ENCODE measurements around the gene MAGEA2.
"Not testable (repeated sequence)": the region's sequence is repeated elsewhere in the genome, so short reads cannot be mapped to it uniquely, and the experiment has no call there.

The MAGEA2 gene

DNA sequence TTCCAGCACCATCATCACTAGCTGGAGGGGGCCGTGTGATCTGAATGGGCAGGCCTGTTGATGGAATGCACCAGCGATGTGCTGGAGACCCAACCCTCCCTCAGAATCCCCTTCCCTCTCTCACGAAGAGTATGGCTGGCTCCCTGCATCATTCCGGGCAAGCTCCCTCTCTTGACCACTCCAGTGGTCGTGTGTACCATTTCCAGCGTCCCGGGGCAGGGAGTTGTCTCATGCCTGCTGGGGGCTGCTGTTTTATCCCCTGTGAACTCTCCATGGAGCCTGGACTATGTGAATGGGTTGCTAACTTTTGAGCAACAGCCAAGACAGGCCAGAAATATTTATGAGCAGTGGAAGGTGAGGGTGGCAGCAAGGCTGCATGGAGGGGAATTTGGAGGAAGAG, 28.2 kb downstream of the MAGEA2 start:
- Histone ChIP-seq H3K4me1 (ENCODE audit: control insufficient read depth in 1 of 2, insufficient read depth in 1 of 2, low read depth in 1 of 2, low read length in 1 of 2) (no peaks in the 10 kb centered on the region), H3K27ac (no peak overlapping the region), H3K36me3 (no peaks in the 10 kb centered on the region), H3K4me3 (ENCODE audit: low read depth in 1 of 2, low read length in 1 of 2) (no peak overlapping the region), H3K9me3 (no peaks in the 10 kb centered on the region), H3K27me3 (no peaks in the 10 kb centered on the region)
- no peak for TF ChIP-seq CTCF (IDR thresholded peaks at IDR 0.05)

- not testable (repeated sequence) for H3K36me3 ChIP-seq; H3K27me3 ChIP-seq; H3K9me3 ChIP-seq; H3K4me1 ChIP-seq (ENCODE audit: control insufficient read depth in 1 of 2, insufficient read depth in 1 of 2, low read depth in 1 of 2, low read length in 1 of 2); H3K4me3 ChIP-seq (ENCODE audit: low read depth in 1 of 2, low read length in 1 of 2); H3K27ac ChIP-seq
Measured at GRCh38 chrX:152713815-152714787, 39.5 kb downstream of the MAGEA2 start, which contains the start of gene MAGEA2B. TSS of gene MAGEA2B (plus strand) at chrX:152714628. CDS start at chrX:152717107, 2,479 bp downstream.

DNA sequence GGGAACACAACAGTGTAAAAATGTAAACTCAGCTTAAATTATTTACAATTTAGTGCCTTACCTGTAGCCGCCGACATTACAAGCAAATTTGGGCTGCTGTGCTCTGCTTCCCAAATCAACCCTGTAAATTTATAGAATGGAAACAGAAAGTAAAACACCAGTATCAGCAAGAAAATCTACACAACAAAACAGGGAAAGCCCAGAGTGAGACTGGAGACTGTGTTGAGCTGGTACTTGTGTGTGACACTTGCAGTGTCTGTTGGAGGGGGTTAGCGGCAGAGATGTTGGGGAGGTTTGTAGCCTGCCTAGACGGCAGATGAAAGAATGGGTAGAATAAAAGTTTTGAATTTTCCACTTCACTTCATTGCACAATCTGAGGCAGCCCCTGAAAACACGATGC, 40.4 kb downstream of the MAGEA2 start:
- H3K4me1 ChIP-seq (ENCODE audit: control insufficient read depth in 1 of 2, insufficient read depth in 1 of 2, low read depth in 1 of 2, low read length in 1 of 2); H3K27ac ChIP-seq; H3K27me3 ChIP-seq; H3K4me3 ChIP-seq (ENCODE audit: low read depth in 1 of 2, low read length in 1 of 2); H3K9me3 ChIP-seq; H3K36me3 ChIP-seq: not testable (repeated sequence)

- not testable (repeated sequence) for H3K27me3 ChIP-seq; H3K9me3 ChIP-seq; H3K36me3 ChIP-seq; H3K4me3 ChIP-seq (ENCODE audit: low read depth in 1 of 2, low read length in 1 of 2); H3K27ac ChIP-seq; H3K4me1 ChIP-seq (ENCODE audit: control insufficient read depth in 1 of 2, insufficient read depth in 1 of 2, low read depth in 1 of 2, low read length in 1 of 2)
Measured at GRCh38 chrX:152709173-152709572, 44.5 kb downstream of the MAGEA2 start, which contains the start of gene CSAG2. TSS of gene CSAG2 (minus strand) at chrX:152709273. CDS start at chrX:152709112, 161 bp downstream.

DNA sequence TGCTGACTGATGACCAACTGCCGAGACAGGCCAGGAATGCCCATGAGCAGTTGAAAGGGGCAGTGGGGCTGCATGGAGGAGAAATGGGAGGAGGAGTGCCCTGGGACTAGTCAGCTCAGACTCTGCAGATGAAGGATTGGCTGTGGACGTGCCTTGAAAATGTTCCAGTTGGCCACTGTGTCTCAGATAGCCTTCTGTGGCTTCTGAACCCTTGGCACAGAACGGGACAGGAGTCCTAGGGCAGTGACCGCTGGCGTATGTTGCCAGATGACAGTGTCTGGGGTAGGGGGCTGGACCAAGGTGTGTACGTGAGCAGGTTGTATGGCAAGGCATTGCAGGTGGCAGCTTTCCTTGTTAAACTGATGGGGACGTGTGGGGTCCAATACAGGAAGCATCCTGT, 47.1 kb downstream of the MAGEA2 start:
- H3K4me3 ChIP-seq (ENCODE audit: low read depth in 1 of 2, low read length in 1 of 2): not testable (repeated sequence)

DNA sequence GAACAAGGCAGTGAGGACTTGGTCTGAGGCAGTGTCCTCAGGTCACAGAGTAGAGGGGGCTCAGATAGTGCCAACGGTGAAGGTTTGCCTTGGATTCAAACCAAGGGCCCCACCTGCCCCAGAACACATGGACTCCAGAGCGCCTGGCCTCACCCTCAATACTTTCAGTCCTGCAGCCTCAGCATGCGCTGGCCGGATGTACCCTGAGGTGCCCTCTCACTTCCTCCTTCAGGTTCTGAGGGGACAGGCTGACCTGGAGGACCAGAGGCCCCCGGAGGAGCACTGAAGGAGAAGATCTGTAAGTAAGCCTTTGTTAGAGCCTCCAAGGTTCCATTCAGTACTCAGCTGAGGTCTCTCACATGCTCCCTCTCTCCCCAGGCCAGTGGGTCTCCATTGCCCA, 53.3 kb downstream of the MAGEA2 start:
- H3K36me3 ChIP-seq; H3K9me3 ChIP-seq; H3K27me3 ChIP-seq; H3K4me1 ChIP-seq (ENCODE audit: control insufficient read depth in 1 of 2, insufficient read depth in 1 of 2, low read depth in 1 of 2, low read length in 1 of 2); H3K4me3 ChIP-seq (ENCODE audit: low read depth in 1 of 2, low read length in 1 of 2); H3K27ac ChIP-seq: not testable (repeated sequence)

More for the DNA sequence above, 47.1 kb downstream of the MAGEA2 start:
- H3K9me3 ChIP-seq; H3K27ac ChIP-seq; H3K4me1 ChIP-seq (ENCODE audit: control insufficient read depth in 1 of 2, insufficient read depth in 1 of 2, low read depth in 1 of 2, low read length in 1 of 2); H3K27me3 ChIP-seq; H3K36me3 ChIP-seq: not testable (repeated sequence)

Data from neutrophil (primary cell).